Activated T-cell treated with anti-CD3 and anti-CD28 coated beads for 4 hours (primary cell): ENCODE data around the gene KLHL9.

Experiments
- DNase-seq: peaks from one replicate; pipeline ENCODE4 v3.0.0-alpha.2; 2020

The KLHL9 gene

GRCh38 chr9:21317956-21318923, 17.0 kb downstream of the KLHL9 start:
- peak; percentile 17 for DNase-seq

DNA sequence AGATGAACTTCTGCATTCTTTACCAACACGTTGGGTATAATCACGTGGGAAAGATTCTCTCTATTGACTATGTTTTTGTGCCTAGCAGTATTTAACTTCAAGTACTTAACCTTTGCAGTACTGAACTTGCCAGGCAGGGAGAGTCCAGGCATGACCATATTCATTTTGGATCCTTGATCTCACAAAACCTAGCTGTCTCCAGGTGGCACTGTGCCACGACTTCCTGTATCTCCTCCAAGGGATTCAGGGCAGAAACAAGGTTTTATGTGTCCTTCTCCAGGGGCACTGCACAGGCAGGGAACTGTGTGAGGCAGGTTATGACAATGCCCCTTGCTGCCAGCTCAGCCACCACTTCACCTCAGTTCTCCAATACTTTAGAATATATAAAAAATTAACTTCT, 18.3 kb downstream of the KLHL9 start:
- DNase-seq: no peak

GRCh38 chr9:21316032-21316842, 19.0 kb downstream of the KLHL9 start:
- no peak for DNase-seq

DNA sequence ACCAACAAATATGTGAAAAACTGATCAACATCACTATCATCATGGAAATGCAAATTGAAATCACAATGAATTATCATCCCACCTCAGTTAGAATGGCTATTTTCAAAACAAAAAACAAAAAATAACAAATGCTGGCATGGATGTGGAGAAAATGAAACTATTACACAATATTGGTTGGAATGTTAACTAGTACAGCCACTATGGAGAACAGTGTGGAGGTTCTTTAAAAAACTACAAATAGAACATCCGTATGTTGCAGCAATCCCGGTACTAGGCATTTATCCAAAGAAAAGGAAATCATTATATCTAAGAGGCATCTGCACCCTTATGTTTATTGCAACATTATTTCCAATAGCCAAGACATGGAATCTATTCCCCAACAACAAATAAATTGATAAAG, 21.1 kb downstream of the KLHL9 start:
- DNase-seq: no peak

- DNase-seq: no peak
Observed at GRCh38 chr9:21311889-21312288, 23.3 kb downstream of the KLHL9 start.

GRCh38 chr9:21305213-21305612, 30.0 kb downstream of the KLHL9 start, which contains the start of gene IFNA5:
Gene IFNA5, minus strand, starts transcription at chr9:21305313. Its CDS starts 57 bp downstream, at chr9:21305256.
- no peak for DNase-seq

GRCh38 chr9:21295992-21296391, 39.2 kb downstream of the KLHL9 start:
- DNase-seq: no peak

GRCh38 chr9:21294904-21295538, 40.2 kb downstream of the KLHL9 start:
- no peak for DNase-seq

DNA sequence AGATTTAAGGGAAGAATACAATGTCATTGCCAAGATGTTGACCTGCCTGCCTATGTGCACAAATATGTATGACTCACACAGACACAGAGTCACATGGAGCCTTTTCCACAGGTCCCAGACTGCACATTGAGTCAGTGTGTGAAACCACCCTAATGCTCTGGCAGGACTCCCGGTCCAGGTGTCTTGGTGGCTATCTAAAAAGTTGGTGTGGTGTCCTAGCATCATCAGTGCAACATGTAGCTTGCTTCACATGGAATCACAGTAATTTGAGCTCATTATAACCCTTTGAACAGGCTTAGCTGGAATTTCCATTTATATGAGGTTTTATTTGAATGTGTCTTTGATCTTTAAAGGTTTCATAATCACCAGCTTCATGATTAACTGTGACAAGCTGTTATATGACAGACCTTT, 40.8 kb downstream of the KLHL9 start:
- no peak for DNase-seq

DNA sequence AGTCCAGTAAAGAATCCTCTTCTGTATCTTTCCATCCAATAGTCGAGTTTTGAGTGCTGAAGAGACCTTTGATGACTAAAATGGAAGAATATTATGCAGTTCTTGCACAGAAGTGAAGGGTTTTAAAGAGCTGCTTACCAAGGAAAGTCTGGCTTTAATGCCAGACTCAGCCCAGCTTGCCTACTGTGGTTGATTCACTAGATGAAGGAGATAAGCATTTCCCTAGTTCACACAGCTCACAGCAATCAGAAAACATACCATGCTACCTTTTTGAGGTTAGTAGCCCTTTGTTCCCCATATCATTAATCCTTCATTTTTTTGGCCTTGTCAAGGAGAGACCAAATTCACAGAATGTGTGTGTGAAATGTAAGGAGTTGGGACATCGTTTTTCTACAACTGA, 45.4 kb downstream of the KLHL9 start:
- no peak for DNase-seq

GRCh38 chr9:21287280-21287679, 47.9 kb downstream of the KLHL9 start:
- no peak for DNase-seq

DNA sequence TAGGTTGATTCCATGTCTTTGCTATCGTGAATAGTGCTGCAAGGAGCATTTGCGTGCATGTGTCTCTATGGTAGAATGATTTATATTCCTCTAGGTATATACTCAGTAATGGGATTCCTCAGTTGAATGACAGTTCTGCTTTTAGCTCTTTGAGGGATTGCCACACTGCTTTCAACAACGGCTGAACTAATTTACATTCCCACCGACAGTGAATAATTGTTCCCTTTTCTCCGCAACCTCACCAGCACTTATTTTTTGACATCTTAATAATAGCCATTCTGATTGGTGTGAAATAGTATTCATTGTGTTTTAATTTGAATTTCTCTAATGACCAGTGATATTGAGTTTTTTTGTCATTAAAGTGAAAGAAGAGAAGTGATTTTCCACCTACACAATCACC, 48.5 kb downstream of the KLHL9 start:
- no peak for DNase-seq

- no peak for DNase-seq
Observed at GRCh38 chr9:21286099-21286498, 49.1 kb downstream of the KLHL9 start.

DNA sequence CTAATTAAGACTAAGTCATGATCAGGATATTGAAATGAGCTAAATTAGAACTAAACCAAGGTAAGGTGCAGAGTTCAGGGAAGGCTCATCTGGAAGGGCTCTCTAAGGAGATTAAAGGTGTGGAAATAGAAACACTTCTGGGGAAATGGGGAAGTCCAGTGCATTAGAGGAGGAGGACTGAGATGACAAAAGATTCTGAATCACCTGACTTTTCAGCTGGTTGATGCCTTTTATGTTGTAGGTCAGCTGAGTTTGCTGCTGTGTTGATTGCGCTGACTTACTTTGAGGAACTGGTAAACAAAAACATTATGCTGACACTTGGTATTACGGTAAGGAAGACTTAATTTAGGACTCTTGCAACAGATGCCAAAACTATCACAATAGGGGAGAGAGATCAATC, 53.9 kb downstream of the KLHL9 start:
- DNase-seq: no peak
